ENCODE data around the gene CEP170B.

CEP170B gene

GRCh38 chr14:104868060-104868740 is 3.1 kb downstream of the CEP170B start:
- DNase-seq (ENCODE audit: low spot score): no peak

- DNase-seq (ENCODE audit: low spot score): no peak
These were observed 3.9 kb downstream of the CEP170B start for GRCh38 chr14:104868811-104869572.

- no peak for DNase-seq (ENCODE audit: low spot score)
These were observed 4.8 kb downstream of the CEP170B start for GRCh38 chr14:104869669-104870367.

GRCh38 chr14:104870368-104871144 is 5.5 kb downstream of the CEP170B start:
- DNase-seq (ENCODE audit: low spot score): no peak

GRCh38 chr14:104871145-104871655 is 6.1 kb downstream of the CEP170B start:
- DNase-seq (ENCODE audit: low spot score): no peak

GRCh38 chr14:104871656-104872468 is 6.8 kb downstream of the CEP170B start:
- DNase-seq (ENCODE audit: low spot score): no peak

GRCh38 chr14:104872469-104873341 is 7.6 kb downstream of the CEP170B start:
- no peak for DNase-seq (ENCODE audit: low spot score)

- DNase-seq (ENCODE audit: low spot score): no peak
These were observed 8.4 kb downstream of the CEP170B start for GRCh38 chr14:104873380-104874055.

- DNase-seq (ENCODE audit: low spot score): no peak
These were observed 9.1 kb downstream of the CEP170B start for GRCh38 chr14:104874110-104874531.

GRCh38 chr14:104874571-104875411 is 9.7 kb downstream of the CEP170B start:
- DNase-seq (ENCODE audit: low spot score): no peak

- DNase-seq (ENCODE audit: low spot score): no peak
These were observed 10.3 kb downstream of the CEP170B start for GRCh38 chr14:104875412-104875751.

GRCh38 chr14:104875811-104876210 is 10.7 kb downstream of the CEP170B start:
- no peak for DNase-seq (ENCODE audit: low spot score)

GRCh38 chr14:104876251-104876699 is 11.2 kb downstream of the CEP170B start:
- DNase-seq (ENCODE audit: low spot score): peak; percentile 13

- no peak for DNase-seq (ENCODE audit: low spot score)
These were observed 12.2 kb downstream of the CEP170B start for GRCh38 chr14:104877066-104877805.

GRCh38 chr14:104877806-104878550 is 12.9 kb downstream of the CEP170B start:
- no peak for DNase-seq (ENCODE audit: low spot score)

GRCh38 chr14:104878582-104878981 is 13.5 kb downstream of the CEP170B start:
- no peak for DNase-seq (ENCODE audit: low spot score)
